Esophagus (tissue), 2 donors: ENCODE data around the gene APBA2. TPM values are rescaled to one million over a fixed set of nuclear protein-coding genes. Genes with fewer than 3 reads are reported as not detected.
"Not testable (repeated sequence)": the region's sequence is repeated elsewhere in the genome, so short reads cannot be mapped to it uniquely, and the experiment has no call there.

Source experiments
- H3K27ac ChIP-seq, 2 donors: one replicate each; pipeline ENCODE4 v1.5.1; 2013; ENCODE audit warnings: low read depth in 2 of 2, mild to moderate bottlenecking in 2 of 2, inconsistent platforms in 1 of 2, low read length in 1 of 2, moderate library complexity in 1 of 2
- H3K27me3 ChIP-seq, 2 donors: one replicate each; pipeline ENCODE4 v1.6.1; 2013; ENCODE audit warnings: low read length in 2 of 2, control low read depth in 1 of 2, mild to moderate bottlenecking in 1 of 2; ENCODE audit not compliant: insufficient read depth in 2 of 2, control insufficient read depth in 1 of 2
- H3K36me3 ChIP-seq, 2 donors: one replicate each; pipeline ENCODE4 v1.6.1; 2013; ENCODE audit warnings: low read length in 1 of 2; ENCODE audit not compliant: control insufficient read depth in 2 of 2, insufficient read depth in 2 of 2
- H3K4me1 ChIP-seq, 2 donors: one replicate each; pipeline ENCODE4 v1.6.1; 2013; ENCODE audit warnings: low read length in 1 of 2; ENCODE audit not compliant: control insufficient read depth in 2 of 2, insufficient read depth in 2 of 2
- H3K4me3 ChIP-seq, 2 donors: one replicate each; pipeline ENCODE4 v1.5.1; 2013; ENCODE audit warnings: low read length in 2 of 2, mild to moderate bottlenecking in 2 of 2, low read depth in 1 of 2, moderate library complexity in 1 of 2
- H3K9me3 ChIP-seq, 2 donors: one replicate each; pipeline ENCODE4 v1.6.1; 2013; ENCODE audit warnings: mild to moderate bottlenecking in 2 of 2, low read depth in 1 of 2, low read length in 1 of 2, moderate library complexity in 1 of 2; ENCODE audit not compliant: control insufficient read depth in 2 of 2, insufficient read depth in 1 of 2
- WGBS, 2 donors: extraction: QIAGEN DNeasy Blood & Tissue Kit; methylation state at CpG; one replicate each; pipeline ENCODE4 v1.1.7; 2013; 5-methylcytosine and 5-hydroxymethylcytosine counted together
- polyA plus RNA-seq, 2 donors: library from polyadenylated mRNA; stranded (reverse); fragments of 200-250 nt; gene quantifications; one replicate each; pipeline ENCODE4 v1.2.3, GENCODE V29; 2013
- donor health status: healthy with polysubstance abuse.
- donor health status: Bipolar disorder and iron deficiency.

APBA2 gene
- polyA plus RNA-seq: 1 to 10 TPM in 1 of 2 donors, under 1 TPM in 1; 0.77 to 1.7 TPM

GRCh38 chr15:28885630-28886430 is at the start of gene APBA2:
Gene APBA2 (plus strand): TSS chr15:28885974. CDS start chr15:29053885, 167,911 bp downstream.
- Histone ChIP-seq H3K27me3 (peaks cover 0 to 6% of the 10 kb centered on the region in 2 donors), H3K4me3 (peak within 1 kb of the TSS; percentile 46), H3K36me3 (no peaks in the 10 kb centered on the region), H3K4me1 (peaks cover 0 to 5% of the 10 kb centered on the region in 2 donors), H3K9me3 (no peaks in the 10 kb centered on the region), H3K27ac (no peak within 1 kb of the TSS)
- 1 to 2% methylated on average over 82 to 109 of the region's 109 CpGs for WGBS, 2 donors

- not testable (repeated sequence) for H3K4me1 ChIP-seq, H3K27ac ChIP-seq, H3K27me3 ChIP-seq, H3K36me3 ChIP-seq, H3K4me3 ChIP-seq, H3K9me3 ChIP-seq
- WGBS, 2 donors: 71 to 74% methylated on average over 4 to 8 of the region's 9 CpGs
Observed at GRCh38 chr15:28840285-28840684, 45.5 kb upstream of the APBA2 start.

- H3K9me3 ChIP-seq, H3K4me3 ChIP-seq, H3K36me3 ChIP-seq, H3K27me3 ChIP-seq, H3K4me1 ChIP-seq, H3K27ac ChIP-seq: not testable (repeated sequence)
- WGBS, 2 donors: 73 to 79% methylated on average over 11 of the region's 11 CpGs
Observed at GRCh38 chr15:28842210-28842609, 43.6 kb upstream of the APBA2 start.

- H3K9me3 ChIP-seq, H3K36me3 ChIP-seq, H3K27ac ChIP-seq, H3K4me3 ChIP-seq, H3K4me1 ChIP-seq, H3K27me3 ChIP-seq: not testable (repeated sequence)
- 93 to 95% methylated on average over 12 of the region's 12 CpGs for WGBS, 2 donors
Observed at GRCh38 chr15:28843520-28843919, 42.3 kb upstream of the APBA2 start.

GRCh38 chr15:28844147-28844546 is 41.6 kb upstream of the APBA2 start:
- not testable (repeated sequence) for H3K27me3 ChIP-seq, H3K36me3 ChIP-seq, H3K27ac ChIP-seq, H3K9me3 ChIP-seq, H3K4me1 ChIP-seq, H3K4me3 ChIP-seq
- WGBS, 2 donors: 73 to 76% methylated on average over 6 to 8 of the region's 14 CpGs

GRCh38 chr15:28847247-28847646 is 38.5 kb upstream of the APBA2 start:
- H3K4me1 ChIP-seq, H3K4me3 ChIP-seq, H3K36me3 ChIP-seq, H3K27me3 ChIP-seq, H3K9me3 ChIP-seq, H3K27ac ChIP-seq: not testable (repeated sequence)
- 66 to 80% methylated on average over 4 to 5 of the region's 5 CpGs for WGBS, 2 donors

- H3K4me3 ChIP-seq, H3K27ac ChIP-seq, H3K36me3 ChIP-seq, H3K27me3 ChIP-seq, H3K4me1 ChIP-seq, H3K9me3 ChIP-seq: not testable (repeated sequence)
- WGBS, 2 donors: 93 to 94% methylated on average over 8 to 9 of the region's 9 CpGs
Observed at GRCh38 chr15:28847959-28848358, 37.8 kb upstream of the APBA2 start.

GRCh38 chr15:28848521-28848920 is 37.3 kb upstream of the APBA2 start, which contains the start of gene GOLGA6L7:
Gene GOLGA6L7 (minus strand): TSS chr15:28848644. CDS start chr15:28848549, 95 bp downstream.
- not testable (repeated sequence) for H3K27ac ChIP-seq, H3K36me3 ChIP-seq, H3K27me3 ChIP-seq, H3K4me3 ChIP-seq, H3K9me3 ChIP-seq, H3K4me1 ChIP-seq
- 94% methylated on average over 13 of the region's 13 CpGs for WGBS, 2 donors

- H3K4me1 ChIP-seq, H3K27me3 ChIP-seq, H3K9me3 ChIP-seq, H3K27ac ChIP-seq, H3K36me3 ChIP-seq, H3K4me3 ChIP-seq: not testable (repeated sequence)
- WGBS, 2 donors: 94 to 98% methylated on average over 4 to 12 of the region's 17 CpGs
Observed at GRCh38 chr15:28849271-28849670, 36.5 kb upstream of the APBA2 start.

GRCh38 chr15:28849766-28850165 is 36.0 kb upstream of the APBA2 start:
- not testable (repeated sequence) for H3K27ac ChIP-seq, H3K4me3 ChIP-seq, H3K4me1 ChIP-seq, H3K36me3 ChIP-seq, H3K27me3 ChIP-seq, H3K9me3 ChIP-seq
- WGBS, 2 donors: 95 to 96% methylated on average over 20 to 31 of the region's 31 CpGs
